ENCODE results near the gene CRYGN. TPM values are rescaled to one million over a fixed set of nuclear protein-coding genes. Genes with fewer than 3 reads are reported as not detected.

CRYGN gene
- total and polyA plus RNA-seq, 9 of the 15 experiments (the other 6 are each of a cell fraction or from before 2014, with no cell fraction given), result not detected

- no peaks in the 10 kb centered on the region for H3K79me2 ChIP-seq (ENCODE audit: control insufficient read depth, insufficient read depth, low read length)
- no peak for FAIRE-seq
- H3K9me3 ChIP-seq (replicated peaks; ENCODE audit: control insufficient read depth, insufficient read depth, low read depth, low read length), result no peaks in the 10 kb centered on the region; the same call in 1 of the 2 replicates
- ATAC-seq, result no peak
- POLR2A ChIA-PET, result interaction anchor here (0.7 kb wide), 1 partner anchor 11 kb away, joined by 4 read pairs; no protein-coding TSS in a partner anchor
- no peak overlapping the region for H3K27ac ChIP-seq (ENCODE audit: extremely low read depth, low read depth, low read length)
- peaks cover 4 to 14% of the 10 kb centered on the region in 2 experiments; a peak in 3 of 5 replicates for H3K27me3 ChIP-seq (ENCODE audit: control insufficient read depth in 2 of 2, insufficient read depth in 2 of 2, low read length in 2 of 2)
- no peak overlapping the region for H3K4me2 ChIP-seq (ENCODE audit: insufficient read depth, low read length)
- no peak overlapping the region for H3K4me3 ChIP-seq
- no peaks in the 10 kb centered on the region for H3K9me1 ChIP-seq (ENCODE audit: control insufficient read depth, insufficient read depth, low read length)
- intact Hi-C loops (cut with micrococcal nuclease) (loop anchor here (5.0 kb wide), 1 partner anchor 35 kb away; no protein-coding TSS in a partner anchor), in situ Hi-C loops (cut with MboI) (no loop called here)
- no peak overlapping the region for H3K9ac ChIP-seq (ENCODE audit: insufficient read depth in 1 of 2, low read depth in 2 of 2, low read length in 2 of 2)
- CTCF ChIA-PET (ENCODE audit: low intra/inter-chr PET ratio), result interaction anchor here (0.7 kb wide), 1 partner anchor 199 kb away, joined by 3 read pairs; no protein-coding TSS in a partner anchor
- H3K4me1 ChIP-seq (replicated peaks in 1 of 2; ENCODE audit: control insufficient read depth in 2 of 2, insufficient read depth in 2 of 2, low read length in 2 of 2), result peaks cover 11 to 17% of the 10 kb centered on the region in 2 experiments
- no TSS peak for BruUV-seq (replicated peaks)
- no peak for DNase-seq (ENCODE audit: extremely low read depth in 1 of 4, low spot score in 3 of 4)
- H3K36me3 ChIP-seq (ENCODE audit: control insufficient read depth, insufficient read depth, low read length), result no peaks in the 10 kb centered on the region
- TF ChIP-seq CAMTA2 (CRISPR knock-in tag; conservative IDR thresholded peaks at IDR 0.05), result no peak
- TF ChIP-seq CGGBP1 (CRISPR knock-in tag; IDR thresholded peaks at IDR 0.05), result no peak
- no peak for TF ChIP-seq LCOR (CRISPR knock-in tag; IDR thresholded peaks at IDR 0.05)
- TF ChIP-seq RBM34 (IDR thresholded peaks at IDR 0.05; ENCODE audit: borderline replicate concordance, insufficient read depth, low read length), result no peak
- TF ChIP-seq CHD4 (IDR thresholded peaks at IDR 0.05; ENCODE audit: insufficient read depth, insufficient replicate concordance, low read depth, low read length, poor library complexity, severe bottlenecking), result no peak
- no peak for TF ChIP-seq HEY1 (CRISPR knock-in tag; IDR thresholded peaks at IDR 0.05; ENCODE audit: borderline replicate concordance)
- no peak for TF ChIP-seq SRSF1 (IDR thresholded peaks at IDR 0.05; ENCODE audit: low read depth, low read length)
- no peak for TF ChIP-seq ZNF449 (CRISPR knock-in tag; IDR thresholded peaks at IDR 0.05)
- no peak for TF ChIP-seq HNRNPK (IDR thresholded peaks at IDR 0.05; ENCODE audit: low read depth, low read length, poor library complexity, severe bottlenecking)
- TF ChIP-seq RBM22 (IDR thresholded peaks at IDR 0.05; ENCODE audit: low read depth, low read length, poor library complexity, severe bottlenecking), result no peak
- WGBS (ENCODE audit: insufficient coverage, low coverage, missing lambda C conversion rate), result 32% methylated on average over 4 of the region's 4 CpGs
- H2AFZ ChIP-seq (ENCODE audit: low read depth, low read length), result peak overlapping the region; percentile 76; the same call in 1 of the 2 replicates
- no peaks in the 10 kb centered on the region for H4K20me1 ChIP-seq (replicated peaks; ENCODE audit: control insufficient read depth, insufficient read depth, low read length)
Measured at GRCh38 chr7:151412318-151412717, 27.6 kb downstream of the CRYGN start.
